ENCODE results near the gene PALD1. TPM values are rescaled to one million over a fixed set of nuclear protein-coding genes. Genes with fewer than 3 reads are reported as not detected.

The PALD1 gene
- total and polyA plus RNA-seq, 2 of the 4 experiments (the other 2 are of a cell fraction), result 0.12 to 0.18 TPM

DNA sequence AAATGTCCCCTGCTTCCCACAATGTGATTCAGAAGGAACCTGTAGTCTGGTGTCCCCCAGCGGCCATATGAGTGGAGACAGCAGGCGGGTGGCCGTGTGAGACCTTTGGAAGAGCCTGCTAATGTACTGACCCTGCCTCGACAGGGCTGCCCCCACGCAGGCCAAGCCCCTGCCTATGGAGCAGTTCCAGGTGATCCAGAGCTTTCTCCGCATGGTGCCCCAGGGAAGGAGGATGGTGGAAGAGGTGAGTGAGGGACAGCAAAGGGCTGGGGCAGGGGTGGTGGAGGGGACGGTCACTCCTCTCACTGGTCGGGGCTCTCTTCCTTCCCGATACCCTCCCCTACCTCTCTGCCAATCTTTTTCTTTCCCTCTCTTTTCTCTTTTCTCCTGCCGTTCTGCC, 55.7 kb downstream of the PALD1 start:
- TF ChIP-seq SMC3 (IDR thresholded peaks at IDR 0.05; ENCODE audit: low read depth, low read length) (no peak), FOS (IDR thresholded peaks at IDR 0.05; ENCODE audit: low read depth, low read length) (no peak), MXI1 (IDR thresholded peaks at IDR 0.05; ENCODE audit: borderline replicate concordance, low read depth, low read length) (no peak), CHD1 (IDR thresholded peaks at IDR 0.05; ENCODE audit: low read depth, low read length) (no peak), MAFK (IDR thresholded peaks at IDR 0.05; ENCODE audit: low read depth, low read length) (no peak), USF2 (IDR thresholded peaks at IDR 0.05; ENCODE audit: low read depth, low read length) (no peak), RFX5 (IDR thresholded peaks at IDR 0.05; ENCODE audit: low read depth, low read length) (no peak), ELK1 (IDR thresholded peaks at IDR 0.05; ENCODE audit: borderline replicate concordance, low read depth, low read length) (no peak), POLR2A (IDR thresholded peaks at IDR 0.05; ENCODE audit: low read depth, low read length) (no peak), RCOR1 (IDR thresholded peaks at IDR 0.05; ENCODE audit: insufficient replicate concordance, low read length) (no peak), CTCF (conservative IDR thresholded peaks at IDR 0.05; ENCODE audit: low read depth, low read length) (no peak)
- no peak for ATAC-seq (ENCODE audit: low read depth)
- Histone ChIP-seq H3K27me3 (ENCODE audit: control insufficient read depth, insufficient read depth, low read length) (peaks cover 25% of the 10 kb centered on the region), H2AFZ (replicated peaks; ENCODE audit: low read length, poor library complexity) (no peak overlapping the region), H2BK120ac (ENCODE audit: low read depth, low read length) (no peak overlapping the region), H3K56ac (ENCODE audit: extremely low read depth, insufficient read depth, low read length) (no peak overlapping the region), H4K20me1 (ENCODE audit: insufficient read depth, low read length) (no peaks in the 10 kb centered on the region), H3K9ac (ENCODE audit: low read depth, low read length) (no peak overlapping the region), H3K27ac (ENCODE audit: insufficient read depth, low read length) (no peak overlapping the region), H3K23ac (ENCODE audit: low read depth, low read length) (no peak overlapping the region), H4K5ac (ENCODE audit: low read depth, low read length) (no peak overlapping the region), H3K9me1 (ENCODE audit: insufficient read depth, low read length) (no peaks in the 10 kb centered on the region), H3K18ac (ENCODE audit: low read depth, low read length) (no peak overlapping the region), H3K4me1 (ENCODE audit: control insufficient read depth, insufficient read depth, low read length) (no peaks in the 10 kb centered on the region), H3K36me3 (ENCODE audit: control insufficient read depth, insufficient read depth, low read length) (no peaks in the 10 kb centered on the region), H2AK5ac (ENCODE audit: low read depth, low read length) (no peak overlapping the region), H2BK15ac (ENCODE audit: low read depth, low read length) (no peak overlapping the region), H3K9me3 (ENCODE audit: control insufficient read depth, insufficient read depth, low read length) (no peaks in the 10 kb centered on the region), H3K4me3 (ENCODE audit: insufficient read depth, low read depth, low read length) (no peak overlapping the region), H4K91ac (ENCODE audit: insufficient read depth, low read depth, low read length) (no peak overlapping the region), H3K79me1 (ENCODE audit: low read depth in 1 of 2, low read length in 2 of 2) (no peaks in the 10 kb centered on the region), H3K14ac (replicated peaks; ENCODE audit: low read depth, low read length) (no peak overlapping the region), H2BK20ac (ENCODE audit: low read depth, low read length) (no peak overlapping the region), H3K4me2 (ENCODE audit: low read depth, low read length) (no peak overlapping the region), H3K4ac (ENCODE audit: low read depth, low read length) (no peak overlapping the region), H2BK5ac (ENCODE audit: low read depth, low read length, poor library complexity, severe bottlenecking) (no peak overlapping the region), H2AK9ac (replicated peaks; ENCODE audit: low read depth, low read length, poor library complexity) (no peak overlapping the region), H4K8ac (ENCODE audit: low read depth in 2 of 2, low read length in 2 of 2) (no peak overlapping the region)
- in situ Hi-C loops (cut with MboI; ENCODE audit: low sequenced_read_pairs) (no loop called here), dilution Hi-C loops (cut with HindIII; ENCODE audit: low sequenced_read_pairs, unreplicated experiment) (no loop called here), intact Hi-C loops (cut with micrococcal nuclease) (no loop called here)
- POLR2A ChIA-PET (ENCODE audit: unreplicated experiment), result no interaction called here
- no TSS peak for BruUV-seq (replicated peaks)
- DNase-seq, result no peak
- no CpG with 5 or more reads among the region's 10 CpGs for WGBS, 2 experiments (ENCODE audit: extremely low coverage in 2 of 2, insufficient read length in 1 of 2)
- CTCF ChIA-PET, result no interaction called here

Data from IMR-90 (cell line).